Measurements from ENCODE around the gene FHIT.

FHIT gene

DNA sequence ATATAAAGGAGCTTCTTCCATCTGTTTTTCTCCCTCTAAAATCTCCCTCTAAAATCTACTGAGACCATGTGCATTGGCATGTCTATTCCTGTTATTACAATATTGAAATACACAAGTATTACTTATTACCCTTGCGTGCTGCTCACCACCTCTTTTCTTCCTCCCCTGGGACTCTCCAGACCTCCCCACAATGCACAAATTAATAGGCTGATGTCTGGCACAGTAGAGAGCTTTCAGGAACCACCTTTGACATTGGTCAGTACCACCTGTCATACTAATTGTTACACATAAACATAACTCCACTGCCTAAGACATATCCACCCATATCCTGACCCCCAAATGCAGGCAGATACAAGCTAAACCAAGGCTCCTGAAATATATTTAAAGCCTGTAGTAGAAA is 722.6 kb downstream of the FHIT start:
- Histone ChIP-seq H3K23ac (ENCODE audit: low read length) (no peak overlapping the region), H3K79me1 (ENCODE audit: low read length) (no peaks in the 10 kb centered on the region), H3K9ac (ENCODE audit: low read length) (no peak overlapping the region), H3K4me3 (ENCODE audit: low read length) (no peak overlapping the region), H2BK5ac (ENCODE audit: low read length) (no peak overlapping the region), H3K36me3 (ENCODE audit: control insufficient read depth, insufficient read depth, low read length) (no peaks in the 10 kb centered on the region), H3K27ac (ENCODE audit: low read depth, low read length) (no peak overlapping the region), H3K56ac (ENCODE audit: low read length) (no peak overlapping the region), H3K4ac (ENCODE audit: low read depth, low read length) (no peak overlapping the region), H3K4me1 (ENCODE audit: control insufficient read depth, low read depth, low read length) (no peaks in the 10 kb centered on the region), H3K4me2 (ENCODE audit: low read length) (no peak overlapping the region), H3K18ac (ENCODE audit: low read length) (no peak overlapping the region), H3K79me2 (ENCODE audit: control insufficient read depth, insufficient read depth, low read length) (no peaks in the 10 kb centered on the region), H2BK15ac (replicated peaks; ENCODE audit: low read depth) (no peak overlapping the region), H2AK5ac (ENCODE audit: low read length) (no peak overlapping the region), H2BK120ac (ENCODE audit: low read depth, low read length) (no peak overlapping the region), H4K8ac (ENCODE audit: low read depth, low read length) (no peak overlapping the region), H3K27me3 (ENCODE audit: insufficient read depth, low read length, poor library complexity) (no peaks in the 10 kb centered on the region), H4K5ac (ENCODE audit: low read length) (no peak overlapping the region)
- no peak for DNase-seq
- no CpG with 5 or more reads among the region's 1 CpG for WGBS (ENCODE audit: extremely low coverage, insufficient coverage, low lambda C conversion rate)

GRCh38 chr3:60523536-60523935 is 727.7 kb downstream of the FHIT start:
- Histone ChIP-seq H2BK15ac (replicated peaks; ENCODE audit: low read depth) (no peak overlapping the region), H3K56ac (ENCODE audit: low read length) (no peak overlapping the region), H3K23ac (ENCODE audit: low read length) (no peak overlapping the region), H2BK120ac (ENCODE audit: low read depth, low read length) (no peak overlapping the region), H4K8ac (ENCODE audit: low read depth, low read length) (no peak overlapping the region), H3K79me1 (ENCODE audit: low read length) (no peaks in the 10 kb centered on the region), H3K18ac (ENCODE audit: low read length) (no peak overlapping the region), H3K36me3 (ENCODE audit: control insufficient read depth, insufficient read depth, low read length) (no peaks in the 10 kb centered on the region), H3K27me3 (ENCODE audit: insufficient read depth, low read length, poor library complexity) (no peaks in the 10 kb centered on the region), H3K27ac (ENCODE audit: low read depth, low read length) (no peak overlapping the region), H4K5ac (ENCODE audit: low read length) (no peak overlapping the region), H3K4ac (ENCODE audit: low read depth, low read length) (no peak overlapping the region), H3K4me3 (ENCODE audit: low read length) (no peak overlapping the region), H3K9ac (ENCODE audit: low read length) (no peak overlapping the region), H2AK5ac (ENCODE audit: low read length) (no peak overlapping the region), H3K4me2 (ENCODE audit: low read length) (no peak overlapping the region), H3K4me1 (ENCODE audit: control insufficient read depth, low read depth, low read length) (no peaks in the 10 kb centered on the region), H2BK5ac (ENCODE audit: low read length) (no peak overlapping the region), H3K79me2 (ENCODE audit: control insufficient read depth, insufficient read depth, low read length) (no peaks in the 10 kb centered on the region)
- DNase-seq = no peak
- no CpG with 5 or more reads among the region's 2 CpGs for WGBS (ENCODE audit: extremely low coverage, insufficient coverage, low lambda C conversion rate)

- DNase-seq = no peak
- H3K27ac ChIP-seq (ENCODE audit: low read depth, low read length) = no peak overlapping the region
- WGBS (ENCODE audit: extremely low coverage, insufficient coverage, low lambda C conversion rate) = no CpG with 5 or more reads among the region's 3 CpGs
- no peak overlapping the region for H2BK120ac ChIP-seq (ENCODE audit: low read depth, low read length)
- H3K56ac ChIP-seq (ENCODE audit: low read length) = no peak overlapping the region
- H2AK5ac ChIP-seq (ENCODE audit: low read length) = no peak overlapping the region
- H3K4me1 ChIP-seq (ENCODE audit: control insufficient read depth, low read depth, low read length) = no peaks in the 10 kb centered on the region
- H3K4me2 ChIP-seq (ENCODE audit: low read length) = no peak overlapping the region
- H3K4ac ChIP-seq (ENCODE audit: low read depth, low read length) = no peak overlapping the region
- H3K36me3 ChIP-seq (ENCODE audit: control insufficient read depth, insufficient read depth, low read length) = no peaks in the 10 kb centered on the region
- no peak overlapping the region for H3K9ac ChIP-seq (ENCODE audit: low read length)
- H3K27me3 ChIP-seq (ENCODE audit: insufficient read depth, low read length, poor library complexity) = no peaks in the 10 kb centered on the region
- H4K5ac ChIP-seq (ENCODE audit: low read length) = no peak overlapping the region
- H2BK15ac ChIP-seq (replicated peaks; ENCODE audit: low read depth) = no peak overlapping the region
- no peak overlapping the region for H3K4me3 ChIP-seq (ENCODE audit: low read length)
- H3K79me2 ChIP-seq (ENCODE audit: control insufficient read depth, insufficient read depth, low read length) = no peaks in the 10 kb centered on the region
- no peak overlapping the region for H4K8ac ChIP-seq (ENCODE audit: low read depth, low read length)
- H3K79me1 ChIP-seq (ENCODE audit: low read length) = no peaks in the 10 kb centered on the region
- no peak overlapping the region for H2BK5ac ChIP-seq (ENCODE audit: low read length)
- no peak overlapping the region for H3K23ac ChIP-seq (ENCODE audit: low read length)
- H3K18ac ChIP-seq (ENCODE audit: low read length) = no peak overlapping the region
These were observed 734.1 kb downstream of the FHIT start for GRCh38 chr3:60517134-60517533.

GRCh38 chr3:60514866-60515265 is 736.4 kb downstream of the FHIT start:
- Histone ChIP-seq H3K27me3 (ENCODE audit: insufficient read depth, low read length, poor library complexity) (no peaks in the 10 kb centered on the region), H3K9ac (ENCODE audit: low read length) (no peak overlapping the region), H3K79me2 (ENCODE audit: control insufficient read depth, insufficient read depth, low read length) (no peaks in the 10 kb centered on the region), H2BK120ac (ENCODE audit: low read depth, low read length) (no peak overlapping the region), H3K36me3 (ENCODE audit: control insufficient read depth, insufficient read depth, low read length) (no peaks in the 10 kb centered on the region), H4K8ac (ENCODE audit: low read depth, low read length) (no peak overlapping the region), H3K18ac (ENCODE audit: low read length) (no peak overlapping the region), H2BK5ac (ENCODE audit: low read length) (no peak overlapping the region), H3K4me1 (ENCODE audit: control insufficient read depth, low read depth, low read length) (no peaks in the 10 kb centered on the region), H3K56ac (ENCODE audit: low read length) (no peak overlapping the region), H3K4me3 (ENCODE audit: low read length) (no peak overlapping the region), H3K79me1 (ENCODE audit: low read length) (no peaks in the 10 kb centered on the region), H2AK5ac (ENCODE audit: low read length) (no peak overlapping the region), H3K4me2 (ENCODE audit: low read length) (no peak overlapping the region), H3K27ac (ENCODE audit: low read depth, low read length) (no peak overlapping the region), H2BK15ac (replicated peaks; ENCODE audit: low read depth) (no peak overlapping the region), H4K5ac (ENCODE audit: low read length) (no peak overlapping the region), H3K4ac (ENCODE audit: low read depth, low read length) (no peak overlapping the region), H3K23ac (ENCODE audit: low read length) (no peak overlapping the region)
- DNase-seq = peak; percentile 9
- no CpG with 5 or more reads among the region's 8 CpGs for WGBS (ENCODE audit: extremely low coverage, insufficient coverage, low lambda C conversion rate)

DNA sequence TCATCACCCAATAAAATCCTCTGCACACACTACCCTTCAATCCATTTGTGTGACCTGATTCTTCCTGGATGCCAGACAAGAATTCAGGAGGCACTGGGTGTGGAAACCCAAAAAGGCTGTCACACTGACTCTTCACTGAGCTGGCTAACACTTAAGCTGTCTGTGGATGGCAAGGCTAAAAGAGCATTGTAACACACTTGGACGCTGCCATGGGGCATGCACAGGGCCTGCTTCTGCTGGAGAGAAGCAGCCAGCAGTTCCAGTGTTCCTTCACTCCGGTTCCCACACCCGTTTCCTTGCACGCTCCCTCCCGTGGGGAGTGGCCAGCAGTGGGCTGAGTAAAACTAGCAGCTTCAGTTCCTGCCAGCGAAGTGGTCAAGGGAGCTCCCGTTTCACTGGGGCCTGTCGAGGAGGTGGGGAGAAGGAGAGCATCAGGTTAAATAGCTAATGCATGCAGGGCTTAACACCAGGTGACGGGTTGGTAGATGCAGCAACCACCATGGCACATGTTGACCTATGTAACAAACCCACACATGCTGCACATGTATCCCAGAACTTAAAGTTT is 737.1 kb downstream of the FHIT start:
- no peak overlapping the region for H3K4ac ChIP-seq (ENCODE audit: low read depth, low read length)
- no CpG with 5 or more reads among the region's 9 CpGs for WGBS (ENCODE audit: extremely low coverage, insufficient coverage, low lambda C conversion rate)
- no peak overlapping the region for H2BK15ac ChIP-seq (replicated peaks; ENCODE audit: low read depth)
- no peak overlapping the region for H3K4me3 ChIP-seq (ENCODE audit: low read length)
- H3K4me2 ChIP-seq (ENCODE audit: low read length) = no peak overlapping the region
- H3K36me3 ChIP-seq (ENCODE audit: control insufficient read depth, insufficient read depth, low read length) = no peaks in the 10 kb centered on the region
- H3K56ac ChIP-seq (ENCODE audit: low read length) = no peak overlapping the region
- H3K79me1 ChIP-seq (ENCODE audit: low read length) = no peaks in the 10 kb centered on the region
- no peak overlapping the region for H2AK5ac ChIP-seq (ENCODE audit: low read length)
- H2BK5ac ChIP-seq (ENCODE audit: low read length) = no peak overlapping the region
- H2BK120ac ChIP-seq (ENCODE audit: low read depth, low read length) = no peak overlapping the region
- H3K27me3 ChIP-seq (ENCODE audit: insufficient read depth, low read length, poor library complexity) = no peaks in the 10 kb centered on the region
- H3K9ac ChIP-seq (ENCODE audit: low read length) = no peak overlapping the region
- no peak overlapping the region for H3K18ac ChIP-seq (ENCODE audit: low read length)
- no peak overlapping the region for H3K27ac ChIP-seq (ENCODE audit: low read depth, low read length)
- no peak for DNase-seq
- no peaks in the 10 kb centered on the region for H3K79me2 ChIP-seq (ENCODE audit: control insufficient read depth, insufficient read depth, low read length)
- H3K23ac ChIP-seq (ENCODE audit: low read length) = no peak overlapping the region
- H4K8ac ChIP-seq (ENCODE audit: low read depth, low read length) = no peak overlapping the region
- no peaks in the 10 kb centered on the region for H3K4me1 ChIP-seq (ENCODE audit: control insufficient read depth, low read depth, low read length)
- H4K5ac ChIP-seq (ENCODE audit: low read length) = no peak overlapping the region

- no peaks in the 10 kb centered on the region for H3K36me3 ChIP-seq (ENCODE audit: control insufficient read depth, insufficient read depth, low read length)
- H2BK120ac ChIP-seq (ENCODE audit: low read depth, low read length) = no peak overlapping the region
- no peak overlapping the region for H2AK5ac ChIP-seq (ENCODE audit: low read length)
- H3K4ac ChIP-seq (ENCODE audit: low read depth, low read length) = no peak overlapping the region
- no peak overlapping the region for H3K23ac ChIP-seq (ENCODE audit: low read length)
- H3K4me3 ChIP-seq (ENCODE audit: low read length) = no peak overlapping the region
- H3K4me2 ChIP-seq (ENCODE audit: low read length) = no peak overlapping the region
- no peak for DNase-seq
- no peaks in the 10 kb centered on the region for H3K4me1 ChIP-seq (ENCODE audit: control insufficient read depth, low read depth, low read length)
- no peak overlapping the region for H3K56ac ChIP-seq (ENCODE audit: low read length)
- H4K5ac ChIP-seq (ENCODE audit: low read length) = no peak overlapping the region
- H2BK15ac ChIP-seq (replicated peaks; ENCODE audit: low read depth) = no peak overlapping the region
- H2BK5ac ChIP-seq (ENCODE audit: low read length) = no peak overlapping the region
- H4K8ac ChIP-seq (ENCODE audit: low read depth, low read length) = no peak overlapping the region
- H3K18ac ChIP-seq (ENCODE audit: low read length) = no peak overlapping the region
- no peaks in the 10 kb centered on the region for H3K79me2 ChIP-seq (ENCODE audit: control insufficient read depth, insufficient read depth, low read length)
- H3K27ac ChIP-seq (ENCODE audit: low read depth, low read length) = no peak overlapping the region
- H3K9ac ChIP-seq (ENCODE audit: low read length) = no peak overlapping the region
- no peaks in the 10 kb centered on the region for H3K27me3 ChIP-seq (ENCODE audit: insufficient read depth, low read length, poor library complexity)
- no peaks in the 10 kb centered on the region for H3K79me1 ChIP-seq (ENCODE audit: low read length)
These were observed 738.0 kb downstream of the FHIT start for GRCh38 chr3:60513241-60513640.
